ENCODE results near the gene CALCOCO1.

GRCh38 chr12:53775478-53776145, 48.4 kb upstream of the CALCOCO1 start:
- TF ChIP-seq, protein P1, sequence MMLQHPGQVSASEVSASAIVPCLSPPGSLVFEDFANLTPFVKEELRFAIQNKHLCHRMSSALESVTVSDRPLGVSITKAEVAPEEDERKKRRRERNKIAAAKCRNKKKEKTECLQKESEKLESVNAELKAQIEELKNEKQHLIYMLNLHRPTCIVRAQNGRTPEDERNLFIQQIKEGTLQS (IDR thresholded peaks at IDR 0.05; ENCODE audit: borderline replicate concordance, extremely low read depth, low read depth, low read length), result no peak
- TF ChIP-seq ZNF274 (IDR thresholded peaks at IDR 0.05; ENCODE audit: insufficient read depth, insufficient read length) (no peak), CEBPZ (IDR thresholded peaks at IDR 0.05; ENCODE audit: low read depth, low read length) (no peak)

All from GM12878 (cell line).